CD14-positive monocyte (primary cell): ENCODE data around the gene TTC9B. TPM values are rescaled to one million over a fixed set of nuclear protein-coding genes. Genes with fewer than 3 reads are reported as not detected.

Experiments used
- DNase-seq, 3 donors: peaks; one replicate each; pipeline ENCODE4 v3.0.0-alpha.2; 2011 to 2022
- H2AFZ ChIP-seq: 2 replicates; pipeline ENCODE4 v1.6.0; 2012; ENCODE audit warnings: mild to moderate bottlenecking, low read depth, low read length, inconsistent platforms; ENCODE audit not compliant: insufficient read depth, poor library complexity, severe bottlenecking
- H3K27ac ChIP-seq, 2 donors: 1 replicate in 1 of 2; 2 replicates in 1 of 2; pipeline ENCODE4 v1.5.1; 2012 to 2013; ENCODE audit warnings: low read length in 2 of 2, control low read depth in 1 of 2, inconsistent platforms in 1 of 2, low read depth in 1 of 2, mild to moderate bottlenecking in 1 of 2
- H3K27me3 ChIP-seq, 2 donors: one replicate each; pipeline versions ENCODE4 v1.6.0 to v1.6.1; 2011 to 2013; ENCODE audit warnings: low read length in 2 of 2; ENCODE audit not compliant: control insufficient read depth in 2 of 2, insufficient read depth in 2 of 2
- H3K36me3 ChIP-seq, 2 donors: replicated peaks in 1 of 2; 1 replicate in 1 of 2; 2 replicates in 1 of 2; pipeline versions ENCODE4 v1.5.1 to v1.6.1; 2012 to 2013; ENCODE audit warnings: low read length in 2 of 2, control low read depth in 1 of 2, inconsistent platforms in 1 of 2, mild to moderate bottlenecking in 1 of 2; ENCODE audit not compliant: insufficient read depth in 2 of 2, control insufficient read depth in 1 of 2
- H3K4me1 ChIP-seq, 2 donors: 1 replicate in 1 of 2; 2 replicates in 1 of 2; pipeline versions ENCODE4 v1.5.1 to v1.6.1; 2012 to 2013; ENCODE audit warnings: low read length in 2 of 2, control low read depth in 1 of 2, inconsistent platforms in 1 of 2, mild to moderate bottlenecking in 1 of 2, moderate library complexity in 1 of 2; ENCODE audit not compliant: insufficient read depth in 2 of 2, control insufficient read depth in 1 of 2
- H3K4me2 ChIP-seq: replicated peaks from 2 replicates; pipeline ENCODE3; 2012; ENCODE audit warnings: low read length, moderate library complexity, mild to moderate bottlenecking; ENCODE audit not compliant: poor library complexity, severe bottlenecking; ENCODE audit errors: extremely low read depth
- H3K4me3 ChIP-seq, 3 experiments: fragments of 200-600 bp in 1 of 3; sonication (generic) in 1 of 3; replicated peaks in 1 of 3; 1 replicate in 2 of 3; 2 replicates in 1 of 3; pipeline ENCODE4 v1.5.1; 2011 to 2013; ENCODE audit warnings: low read length in 3 of 3, mild to moderate bottlenecking in 3 of 3, control low read depth in 2 of 3, low read depth in 2 of 3, inconsistent platforms in 1 of 3, moderate library complexity in 1 of 3
- H3K79me2 ChIP-seq: 2 replicates; pipeline ENCODE4 v1.6.0; 2012; ENCODE audit warnings: mild to moderate bottlenecking, control low read depth, inconsistent platforms, low read length, moderate library complexity; ENCODE audit not compliant: insufficient read depth
- H3K9ac ChIP-seq: 2 replicates; pipeline ENCODE4 v1.6.0; 2017; ENCODE audit warnings: low read length, mild to moderate bottlenecking; ENCODE audit not compliant: insufficient read depth, poor library complexity, severe bottlenecking
- H3K9me3 ChIP-seq, 2 donors: replicated peaks in 1 of 2; 1 replicate in 1 of 2; 2 replicates in 1 of 2; pipeline versions ENCODE4 v1.5.1 to v1.6.1; 2012 to 2013; ENCODE audit warnings: low read length in 2 of 2, control low read depth in 1 of 2; ENCODE audit not compliant: control insufficient read depth in 1 of 2, insufficient read depth in 1 of 2
- H4K20me1 ChIP-seq: 2 replicates; pipeline ENCODE4 v1.6.0; 2012; ENCODE audit warnings: mild to moderate bottlenecking, low read length, control low read depth, moderate library complexity; ENCODE audit not compliant: insufficient read depth
- H3K27ac Mint-ChIP-seq, 7 donors: one replicate each; pipeline ENCODE4 v1.8.0; 2020; ENCODE audit warnings: mild to moderate bottlenecking in 7 of 7, mixed read lengths in 7 of 7, moderate library complexity in 6 of 7, inconsistent platforms in 2 of 7
- H3K27me3 Mint-ChIP-seq, 3 donors: one replicate each; pipeline ENCODE4 v1.8.0; 2021 to 2022; ENCODE audit warnings: low read depth in 3 of 3, mild to moderate bottlenecking in 3 of 3, mixed read lengths in 3 of 3, moderate library complexity in 3 of 3, inconsistent platforms in 1 of 3
- H3K36me3 Mint-ChIP-seq, 2 donors: one replicate each; pipeline ENCODE4 v1.8.0; 2020; ENCODE audit warnings: mixed read lengths in 2 of 2, inconsistent platforms in 1 of 2, mild to moderate bottlenecking in 1 of 2
- H3K4me1 Mint-ChIP-seq: one replicate; pipeline ENCODE4 v1.8.0; 2020; ENCODE audit warnings: mild to moderate bottlenecking, mixed read lengths
- H3K4me3 Mint-ChIP-seq, 2 donors: one replicate each; pipeline ENCODE4 v1.8.0; 2020; ENCODE audit warnings: mild to moderate bottlenecking in 2 of 2, mixed read lengths in 2 of 2, moderate library complexity in 1 of 2
- H3K9me3 Mint-ChIP-seq, 7 donors: one replicate each; pipeline ENCODE4 v1.8.0; 2020 to 2022; ENCODE audit warnings: mixed read lengths in 7 of 7, mild to moderate bottlenecking in 6 of 7, moderate library complexity in 6 of 7, inconsistent platforms in 2 of 7
- CTCF ChIP-seq: fragments of 200-600 bp; IDR thresholded peaks from one replicate; pipeline ENCODE4 v1.8.0; 2022; ENCODE audit warnings: antibody characterized with exemption, mild to moderate bottlenecking
- WGBS: methylation state at CpG from one replicate; pipeline ENCODE4 v1.1.5; 2013; ENCODE audit warnings: missing lambda C conversion rate; ENCODE audit not compliant: insufficient coverage; 5-methylcytosine and 5-hydroxymethylcytosine counted together
- intact Hi-C, 2 donors: fragments of 100-400 bp; cut with micrococcal nuclease; formaldehyde crosslinking; loops; one replicate each; pipeline versions ENCODE4 v1.15.0 to v1.15.1; 2023
- polyA plus RNA-seq, 3 donors: library from polyadenylated mRNA; depleted of rRNA in 1 of 3; unstranded in 2 of 3; stranded (reverse) in 1 of 3; fragments of 300-500 nt in 2 of 3; fragments of >200 nt in 1 of 3; fragmentation: Illumina TruSeq in 2 of 3; gene quantifications; 1 replicate in 2 of 3; 2 replicates in 1 of 3; pipeline ENCODE4 v1.2.3, GENCODE V29; 2012 to 2021

TTC9B gene
- polyA plus RNA-seq, 3 donors = not detected

- H3K27ac ChIP-seq = no peak overlapping the region
- H3K4me3 ChIP-seq = no peak overlapping the region
- peak overlapping the region in 2 of 7 donors; percentile 25 to 43 for H3K27ac Mint-ChIP-seq
- H3K36me3 ChIP-seq = peaks cover 57 to 68% of the 10 kb centered on the region in 2 donors
- H3K27me3 Mint-ChIP-seq = peaks cover 0 to 4% (median 0%) of the 10 kb centered on the region in 3 donors
- no peaks in the 10 kb centered on the region for H3K9me3 Mint-ChIP-seq
- no peak for DNase-seq
- WGBS = 73% methylated on average over 3 of the region's 3 CpGs
- H3K79me2 ChIP-seq = peaks cover 46% of the 10 kb centered on the region
- H3K4me1 Mint-ChIP-seq = peaks cover 1% of the 10 kb centered on the region
- H3K9ac ChIP-seq = no peak overlapping the region
- peaks cover 59 to 67% of the 10 kb centered on the region in 2 donors for H3K36me3 Mint-ChIP-seq
- H4K20me1 ChIP-seq = peaks cover 61% of the 10 kb centered on the region
- H3K4me1 ChIP-seq = no peaks in the 10 kb centered on the region
- no peak overlapping the region for H3K4me3 Mint-ChIP-seq
- no peak overlapping the region for H3K4me2 ChIP-seq
- intact Hi-C loops = no loop called here
- H3K9me3 ChIP-seq = no peaks in the 10 kb centered on the region
- H3K27me3 ChIP-seq = no peaks in the 10 kb centered on the region
- TF ChIP-seq CTCF = no peak
- no peak overlapping the region for H2AFZ ChIP-seq
Observed at GRCh38 chr19:40255619-40256166, 37.5 kb upstream of the TTC9B start.

GRCh38 chr19:40254714-40255418 is 36.7 kb upstream of the TTC9B start:
- intact Hi-C loops = no loop called here
- H3K9ac ChIP-seq = no peak overlapping the region
- H3K27ac Mint-ChIP-seq = peak overlapping the region in 2 of 7 donors; percentile 8 to 26

More at GRCh38 chr19:40254714-40255418, 36.7 kb upstream of the TTC9B start:
- Histone ChIP-seq H3K79me2 (peaks cover 39% of the 10 kb centered on the region), H3K36me3 (peaks cover 61 to 77% of the 10 kb centered on the region in 2 donors), H3K4me2 (no peak overlapping the region), H4K20me1 (peaks cover 59% of the 10 kb centered on the region), H3K27me3 (no peaks in the 10 kb centered on the region), H3K27ac (no peak overlapping the region), H3K4me1 (no peaks in the 10 kb centered on the region), H3K4me3 (no peak overlapping the region), H2AFZ (no peak overlapping the region), H3K9me3 (no peaks in the 10 kb centered on the region)
- no peak for TF ChIP-seq CTCF
- DNase-seq = no peak
- Mint-ChIP-seq H3K4me1 (no peaks in the 10 kb centered on the region), H3K9me3 (no peaks in the 10 kb centered on the region), H3K27me3 (peaks cover 0 to 4% (median 0%) of the 10 kb centered on the region in 3 donors), H3K4me3 (no peak overlapping the region), H3K36me3 (peaks cover 66 to 75% of the 10 kb centered on the region in 2 donors)
- WGBS = 99% methylated on average over 15 of the region's 16 CpGs
